PC-3 (cell line): ENCODE measurements around the gene PDE11A. TPM values are rescaled to one million over a fixed set of nuclear protein-coding genes. Genes with fewer than 3 reads are reported as not detected.
"Not testable (repeated sequence)": the region's sequence is repeated elsewhere in the genome, so short reads cannot be mapped to it uniquely, and the experiment has no call there.

Experiments used
- ATAC-seq: fragments of 200-7000 bp; cut with Tn5 transposase; 2 replicates; pipeline ENCODE4 v1.9.1; 2020; ENCODE audit warnings: mild to moderate bottlenecking, moderate library complexity
- BruUV-seq: library from RNA; stranded (reverse); fragments of 400-500 nt; replicated peaks from 2 replicates; lab custom pipeline; 2021; lab: Mats Ljungman, UMichigan
- CTCF ChIA-PET: fragments of 300-600 bp; sonication (Branson Sonifier 250); formaldehyde crosslinking; loops from one replicate; lab custom pipeline; 2022; ENCODE audit warnings: antibody characterized with exemption; lab: Charles Lee
- POLR2A ChIA-PET: fragments of 300-600 bp; sonication (Branson Sonifier 250); formaldehyde crosslinking; loops from one replicate; lab custom pipeline; 2022; ENCODE audit warnings: antibody characterized with exemption; ENCODE audit not compliant: unreplicated experiment; lab: Charles Lee
- DNase-seq: peaks from one replicate; pipeline ENCODE4 v3.0.0-alpha.2; 2015
- H2AFZ ChIP-seq: fragments of 300-600 bp; sonication (generic); 2 replicates; pipeline ENCODE4 v1.6.0; 2016; ENCODE audit warnings: antibody characterized with exemption, low read length
- H3F3A ChIP-seq: fragments of 300-600 bp; sonication (generic); one replicate; pipeline ENCODE4 v1.6.0; 2017; ENCODE audit warnings: antibody characterized with exemption, low read length, control low read depth, mild to moderate bottlenecking; ENCODE audit not compliant: unreplicated experiment
- H3K27ac ChIP-seq: fragments of 300-600 bp; sonication (generic); 2 replicates; pipeline ENCODE4 v1.5.1; 2016; ENCODE audit warnings: mild to moderate bottlenecking, low read length
- H3K27me3 ChIP-seq: fragments of 300-600 bp; sonication (generic); 2 replicates; pipeline ENCODE4 v1.6.1; 2016; ENCODE audit warnings: low read length, mixed read lengths
- H3K36me3 ChIP-seq: fragments of 300-600 bp; sonication (generic); 2 replicates; pipeline ENCODE4 v1.6.1; 2016; ENCODE audit warnings: low read depth, mixed run types, low read length, mixed read lengths
- H3K4me1 ChIP-seq: fragments of 300-600 bp; sonication (generic); 2 replicates; pipeline ENCODE4 v1.5.1; 2016; ENCODE audit warnings: low read length; ENCODE audit not compliant: insufficient read depth
- H3K4me2 ChIP-seq: fragments of 300-600 bp; sonication (generic); 2 replicates; pipeline ENCODE4 v1.6.0; 2016; ENCODE audit warnings: low read length
- H3K4me3 ChIP-seq: fragments of 300-600 bp; sonication (generic); 2 replicates; pipeline ENCODE4 v1.5.1; 2016; ENCODE audit warnings: mild to moderate bottlenecking, low read length, mixed read lengths
- H3K79me2 ChIP-seq: fragments of 300-600 bp; sonication (generic); 2 replicates; pipeline ENCODE4 v1.6.1; 2017; ENCODE audit warnings: low read length, mixed read lengths
- H3K9ac ChIP-seq: fragments of 300-600 bp; sonication (generic); 2 replicates; pipeline ENCODE4 v1.6.0; 2016; ENCODE audit warnings: mild to moderate bottlenecking, low read length
- H3K9me2 ChIP-seq: fragments of 300-600 bp; sonication (generic); replicated peaks from 2 replicates; pipeline ENCODE4 v1.6.1; 2016; ENCODE audit warnings: mixed run types, low read length, mixed read lengths
- H3K9me3 ChIP-seq: fragments of 300-600 bp; sonication (generic); 2 replicates; pipeline ENCODE4 v1.6.1; 2016; ENCODE audit warnings: low read length, mixed read lengths
- H4K20me1 ChIP-seq: fragments of 300-600 bp; sonication (generic); 2 replicates; pipeline ENCODE4 v1.6.1; 2016; ENCODE audit warnings: low read length, mixed read lengths
- EZH2 ChIP-seq: fragments of 300-600 bp; sonication (generic); IDR thresholded peaks from one replicate; pipeline ENCODE4 v1.6.1; 2017; ENCODE audit warnings: antibody characterized with exemption, mild to moderate bottlenecking, low read length; ENCODE audit not compliant: unreplicated experiment
- EZH2phosphoT487 ChIP-seq: fragments of 300-600 bp; sonication (generic); IDR thresholded peaks from 2 replicates; pipeline ENCODE4 v1.6.1; 2018; ENCODE audit warnings: mild to moderate bottlenecking, antibody characterized with exemption, low read length, borderline replicate concordance
- intact Hi-C: fragments of 100-400 bp; cut with micrococcal nuclease; formaldehyde crosslinking; loops from 2 replicates; pipeline ENCODE4 v1.9.0; 2023
- total RNA-seq: library from RNA; depleted of rRNA; stranded (reverse); fragments of >200 nt; gene quantifications from 2 replicates; pipeline ENCODE4 v1.2.3, GENCODE V29; 2014
- TF ChIP-seq, protein P1 (sequence below): fragments of 300-600 bp; sonication (generic); conservative IDR thresholded peaks from 2 replicates; pipeline ENCODE4 v1.5.1; 2017; ENCODE audit warnings: antibody characterized with exemption, low read depth, mild to moderate bottlenecking, low read length

The PDE11A gene
- total RNA-seq, 1 experiment from 2014 or later, result 0.15 TPM

DNA sequence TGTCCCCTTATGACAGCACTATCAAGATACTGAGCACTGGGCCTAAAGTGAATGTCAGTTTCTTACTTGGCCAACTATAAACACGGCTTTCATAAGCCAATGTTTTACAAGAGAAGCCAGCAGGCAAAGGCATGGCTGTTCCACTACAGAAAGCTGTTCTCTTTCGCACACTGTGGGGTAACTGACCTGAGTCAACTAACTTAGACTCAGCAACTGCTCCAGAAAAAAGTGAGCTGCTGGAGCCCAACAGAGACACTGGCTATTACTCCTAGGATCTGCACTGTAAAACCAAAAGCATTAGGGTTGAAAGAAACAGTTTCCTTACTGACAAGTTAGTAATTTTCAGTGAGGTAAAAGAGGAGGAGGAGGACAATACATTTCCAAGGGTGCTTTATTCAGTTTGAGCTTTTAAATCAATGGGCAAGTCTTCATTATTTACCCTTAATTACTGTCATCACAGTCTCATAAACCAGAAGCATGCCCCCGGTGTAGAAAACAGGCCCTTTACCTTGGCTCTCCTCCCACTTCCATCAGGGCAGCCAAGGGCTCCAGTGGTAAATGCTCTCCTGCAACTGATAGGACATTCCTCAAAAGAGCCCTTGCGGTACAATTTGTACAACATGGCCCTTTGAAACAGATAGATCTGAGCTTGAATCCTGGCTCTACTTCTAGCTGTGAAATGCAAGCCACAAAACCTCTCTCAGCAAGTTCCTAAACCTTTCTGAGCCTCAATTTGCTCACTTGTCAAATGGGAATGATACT is 275.7 kb downstream of the PDE11A start:
- no peaks in the 10 kb centered on the region for H3F3A ChIP-seq
- TF ChIP-seq EZH2 (no peak), EZH2phosphoT487 (no peak)
- TF ChIP-seq, protein P1, sequence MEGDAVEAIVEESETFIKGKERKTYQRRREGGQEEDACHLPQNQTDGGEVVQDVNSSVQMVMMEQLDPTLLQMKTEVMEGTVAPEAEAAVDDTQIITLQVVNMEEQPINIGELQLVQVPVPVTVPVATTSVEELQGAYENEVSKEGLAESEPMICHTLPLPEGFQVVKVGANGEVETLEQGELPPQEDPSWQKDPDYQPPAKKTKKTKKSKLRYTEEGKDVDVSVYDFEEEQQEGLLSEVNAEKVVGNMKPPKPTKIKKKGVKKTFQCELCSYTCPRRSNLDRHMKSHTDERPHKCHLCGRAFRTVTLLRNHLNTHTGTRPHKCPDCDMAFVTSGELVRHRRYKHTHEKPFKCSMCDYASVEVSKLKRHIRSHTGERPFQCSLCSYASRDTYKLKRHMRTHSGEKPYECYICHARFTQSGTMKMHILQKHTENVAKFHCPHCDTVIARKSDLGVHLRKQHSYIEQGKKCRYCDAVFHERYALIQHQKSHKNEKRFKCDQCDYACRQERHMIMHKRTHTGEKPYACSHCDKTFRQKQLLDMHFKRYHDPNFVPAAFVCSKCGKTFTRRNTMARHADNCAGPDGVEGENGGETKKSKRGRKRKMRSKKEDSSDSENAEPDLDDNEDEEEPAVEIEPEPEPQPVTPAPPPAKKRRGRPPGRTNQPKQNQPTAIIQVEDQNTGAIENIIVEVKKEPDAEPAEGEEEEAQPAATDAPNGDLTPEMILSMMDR, result no peak
- peaks cover 8% of the 10 kb centered on the region; the same call in 1 of the 2 replicates for H3K27me3 ChIP-seq
- no peaks in the 10 kb centered on the region for H3K9me3 ChIP-seq
- H3K4me3 ChIP-seq, result no peak overlapping the region
- intact Hi-C loops, result no loop called here
- no peaks in the 10 kb centered on the region for H3K9me2 ChIP-seq
- no peak overlapping the region for H3K27ac ChIP-seq
- DNase-seq, result no peak
- POLR2A ChIA-PET, result no interaction called here
- CTCF ChIA-PET, result no interaction called here
- no peak overlapping the region for H2AFZ ChIP-seq
- BruUV-seq, result no TSS peak
- H4K20me1 ChIP-seq, result no peaks in the 10 kb centered on the region
- no peak overlapping the region for H3K9ac ChIP-seq
- no peak overlapping the region for H3K4me2 ChIP-seq
- H3K4me1 ChIP-seq, result no peaks in the 10 kb centered on the region
- no peaks in the 10 kb centered on the region for H3K36me3 ChIP-seq
- H3K79me2 ChIP-seq, result no peaks in the 10 kb centered on the region
- ATAC-seq, result no peak

DNA sequence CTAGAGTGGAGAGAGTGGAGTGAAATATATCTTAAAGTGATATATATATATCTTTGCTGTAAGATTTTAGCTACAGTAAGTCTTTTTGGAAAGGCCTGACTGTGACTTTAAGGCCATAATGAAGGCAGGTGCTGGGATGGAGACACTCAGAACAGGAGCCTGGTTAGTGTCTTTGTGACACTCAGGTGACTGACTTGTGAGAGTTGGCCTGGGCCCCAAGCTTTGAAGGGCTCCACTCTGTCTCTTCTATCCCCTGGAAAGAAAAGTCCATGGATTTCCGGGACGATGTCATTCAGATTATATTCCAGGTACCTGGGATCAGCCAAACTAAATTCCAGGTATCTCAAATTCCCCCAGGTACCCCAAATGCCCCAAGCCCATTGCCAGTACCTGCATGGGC is 276.6 kb downstream of the PDE11A start:
- no TSS peak for BruUV-seq
- CTCF ChIA-PET, result no interaction called here
- Histone ChIP-seq H4K20me1 (no peaks in the 10 kb centered on the region), H3K4me1 (no peaks in the 10 kb centered on the region), H3K79me2 (no peaks in the 10 kb centered on the region), H3K36me3 (no peaks in the 10 kb centered on the region), H3K9me3 (no peaks in the 10 kb centered on the region), H3K4me3 (no peak overlapping the region), H2AFZ (no peak overlapping the region), H3K9ac (no peak overlapping the region), H3K9me2 (no peaks in the 10 kb centered on the region), H3K27me3 (peaks cover 8% of the 10 kb centered on the region; the same call in 1 of the 2 replicates), H3F3A (no peaks in the 10 kb centered on the region), H3K27ac (no peak overlapping the region), H3K4me2 (no peak overlapping the region)
- DNase-seq (no peak), ATAC-seq (no peak)
- intact Hi-C loops, result no loop called here
- TF ChIP-seq EZH2phosphoT487 (no peak), EZH2 (no peak)
- TF ChIP-seq, protein P1, result no peak
- POLR2A ChIA-PET, result no interaction called here

DNA sequence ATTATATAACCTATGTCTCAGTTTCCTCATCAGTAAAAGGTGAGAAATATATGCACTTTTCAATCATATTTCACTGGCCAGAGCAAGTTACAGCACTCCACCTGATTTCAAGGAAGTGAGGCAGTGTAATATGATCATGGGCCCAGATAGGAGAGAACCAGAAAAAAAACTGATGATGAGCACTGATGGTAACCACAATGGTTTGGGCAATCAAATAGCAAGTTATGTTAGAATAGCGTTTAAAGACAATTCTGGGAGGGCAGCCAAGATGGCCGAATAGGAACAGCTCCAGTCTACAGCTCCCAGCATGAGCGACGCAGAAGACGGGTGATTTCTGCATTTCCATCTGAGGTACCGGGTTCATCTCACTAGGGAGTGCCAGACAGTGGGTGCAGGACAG is 287.4 kb downstream of the PDE11A start:
- H3K36me3 ChIP-seq, H3K9me2 ChIP-seq, H3K27me3 ChIP-seq, BruUV-seq, H3K79me2 ChIP-seq, H4K20me1 ChIP-seq, H2AFZ ChIP-seq, H3F3A ChIP-seq, H3K9ac ChIP-seq, H3K9me3 ChIP-seq, POLR2A ChIA-PET, CTCF ChIA-PET, H3K27ac ChIP-seq, H3K4me3 ChIP-seq: not testable (repeated sequence)
- Histone ChIP-seq H3K4me1 (peaks cover 31% of the 10 kb centered on the region), H3K4me2 (peak overlapping the region; percentile 72)
- ATAC-seq (peak; percentile 54), DNase-seq (peak; percentile 56)
- intact Hi-C loops, result loop anchor here (10.0 kb wide), 1 partner anchor 630 kb away; no protein-coding TSS in a partner anchor
